H1 (cell line): Measurements from ENCODE around the gene PLEKHG3. TPM values are rescaled to one million over a fixed set of nuclear protein-coding genes. Genes with fewer than 3 reads are reported as not detected.

Experiments
- polyA plus RNA-seq, 7 experiments: library from polyadenylated mRNA; depleted of rRNA in 3 of 7; stranded (reverse) in 5 of 7; unstranded in 2 of 7; fragments of >200 nt in 5 of 7; fragments of 200-250 nt in 2 of 7; gene quantifications; 1 replicate in 5 of 7; 2 replicates in 1 of 7; 4 replicates in 1 of 7; pipeline versions ENCODE4 v1.2.1 to v1.2.3, GENCODE V29; 2011 to 2013; ENCODE audit warnings: missing spikeins in 2 of 7, mixed read lengths in 2 of 7
- total RNA-seq: library from RNA; stranded (reverse); fragmentation: NEBNext Ultra II Directional; extraction: Animal tissue kit (Norgen Biotek cat#: 25700); gene quantifications from 2 replicates; pipeline ENCODE4 v1.2.1, GENCODE V29; 2021
- TF ChIP-seq, protein P1 (sequence below): fragments of 300-600 bp; sonication (generic); IDR thresholded peaks from 2 replicates; pipeline ENCODE4 v1.7.1; 2012; ENCODE audit warnings: low read length, moderate library complexity, mild to moderate bottlenecking, inconsistent platforms; ENCODE audit not compliant: insufficient replicate concordance

PLEKHG3 gene
- total and polyA plus RNA-seq, 2 of the 8 experiments (the other 6 are each of a cell fraction or from before 2014, with no cell fraction given): 43.4 to 90.6 TPM

DNA sequence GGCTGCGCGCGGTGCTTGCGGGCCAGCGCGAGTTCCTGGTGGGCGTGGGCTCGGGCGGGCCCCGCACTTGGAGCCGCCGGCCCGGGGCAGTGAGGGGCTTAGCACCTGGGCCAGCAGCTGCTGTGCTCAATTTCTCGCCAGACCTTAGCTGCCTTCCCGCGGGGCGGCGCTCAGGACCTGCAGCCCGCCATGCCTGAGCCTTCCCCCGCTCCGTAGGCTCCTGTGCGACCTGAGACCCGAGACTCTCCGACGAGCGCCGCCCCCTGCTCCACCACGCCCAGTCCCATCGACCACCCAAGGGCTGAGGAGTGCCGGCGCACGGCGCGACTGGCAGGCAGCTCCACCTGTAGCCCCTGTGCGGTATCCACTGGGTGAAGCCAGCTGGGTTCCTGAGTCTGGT lies 46.0 kb upstream of the PLEKHG3 start (continued):
- TF ChIP-seq, protein P1, sequence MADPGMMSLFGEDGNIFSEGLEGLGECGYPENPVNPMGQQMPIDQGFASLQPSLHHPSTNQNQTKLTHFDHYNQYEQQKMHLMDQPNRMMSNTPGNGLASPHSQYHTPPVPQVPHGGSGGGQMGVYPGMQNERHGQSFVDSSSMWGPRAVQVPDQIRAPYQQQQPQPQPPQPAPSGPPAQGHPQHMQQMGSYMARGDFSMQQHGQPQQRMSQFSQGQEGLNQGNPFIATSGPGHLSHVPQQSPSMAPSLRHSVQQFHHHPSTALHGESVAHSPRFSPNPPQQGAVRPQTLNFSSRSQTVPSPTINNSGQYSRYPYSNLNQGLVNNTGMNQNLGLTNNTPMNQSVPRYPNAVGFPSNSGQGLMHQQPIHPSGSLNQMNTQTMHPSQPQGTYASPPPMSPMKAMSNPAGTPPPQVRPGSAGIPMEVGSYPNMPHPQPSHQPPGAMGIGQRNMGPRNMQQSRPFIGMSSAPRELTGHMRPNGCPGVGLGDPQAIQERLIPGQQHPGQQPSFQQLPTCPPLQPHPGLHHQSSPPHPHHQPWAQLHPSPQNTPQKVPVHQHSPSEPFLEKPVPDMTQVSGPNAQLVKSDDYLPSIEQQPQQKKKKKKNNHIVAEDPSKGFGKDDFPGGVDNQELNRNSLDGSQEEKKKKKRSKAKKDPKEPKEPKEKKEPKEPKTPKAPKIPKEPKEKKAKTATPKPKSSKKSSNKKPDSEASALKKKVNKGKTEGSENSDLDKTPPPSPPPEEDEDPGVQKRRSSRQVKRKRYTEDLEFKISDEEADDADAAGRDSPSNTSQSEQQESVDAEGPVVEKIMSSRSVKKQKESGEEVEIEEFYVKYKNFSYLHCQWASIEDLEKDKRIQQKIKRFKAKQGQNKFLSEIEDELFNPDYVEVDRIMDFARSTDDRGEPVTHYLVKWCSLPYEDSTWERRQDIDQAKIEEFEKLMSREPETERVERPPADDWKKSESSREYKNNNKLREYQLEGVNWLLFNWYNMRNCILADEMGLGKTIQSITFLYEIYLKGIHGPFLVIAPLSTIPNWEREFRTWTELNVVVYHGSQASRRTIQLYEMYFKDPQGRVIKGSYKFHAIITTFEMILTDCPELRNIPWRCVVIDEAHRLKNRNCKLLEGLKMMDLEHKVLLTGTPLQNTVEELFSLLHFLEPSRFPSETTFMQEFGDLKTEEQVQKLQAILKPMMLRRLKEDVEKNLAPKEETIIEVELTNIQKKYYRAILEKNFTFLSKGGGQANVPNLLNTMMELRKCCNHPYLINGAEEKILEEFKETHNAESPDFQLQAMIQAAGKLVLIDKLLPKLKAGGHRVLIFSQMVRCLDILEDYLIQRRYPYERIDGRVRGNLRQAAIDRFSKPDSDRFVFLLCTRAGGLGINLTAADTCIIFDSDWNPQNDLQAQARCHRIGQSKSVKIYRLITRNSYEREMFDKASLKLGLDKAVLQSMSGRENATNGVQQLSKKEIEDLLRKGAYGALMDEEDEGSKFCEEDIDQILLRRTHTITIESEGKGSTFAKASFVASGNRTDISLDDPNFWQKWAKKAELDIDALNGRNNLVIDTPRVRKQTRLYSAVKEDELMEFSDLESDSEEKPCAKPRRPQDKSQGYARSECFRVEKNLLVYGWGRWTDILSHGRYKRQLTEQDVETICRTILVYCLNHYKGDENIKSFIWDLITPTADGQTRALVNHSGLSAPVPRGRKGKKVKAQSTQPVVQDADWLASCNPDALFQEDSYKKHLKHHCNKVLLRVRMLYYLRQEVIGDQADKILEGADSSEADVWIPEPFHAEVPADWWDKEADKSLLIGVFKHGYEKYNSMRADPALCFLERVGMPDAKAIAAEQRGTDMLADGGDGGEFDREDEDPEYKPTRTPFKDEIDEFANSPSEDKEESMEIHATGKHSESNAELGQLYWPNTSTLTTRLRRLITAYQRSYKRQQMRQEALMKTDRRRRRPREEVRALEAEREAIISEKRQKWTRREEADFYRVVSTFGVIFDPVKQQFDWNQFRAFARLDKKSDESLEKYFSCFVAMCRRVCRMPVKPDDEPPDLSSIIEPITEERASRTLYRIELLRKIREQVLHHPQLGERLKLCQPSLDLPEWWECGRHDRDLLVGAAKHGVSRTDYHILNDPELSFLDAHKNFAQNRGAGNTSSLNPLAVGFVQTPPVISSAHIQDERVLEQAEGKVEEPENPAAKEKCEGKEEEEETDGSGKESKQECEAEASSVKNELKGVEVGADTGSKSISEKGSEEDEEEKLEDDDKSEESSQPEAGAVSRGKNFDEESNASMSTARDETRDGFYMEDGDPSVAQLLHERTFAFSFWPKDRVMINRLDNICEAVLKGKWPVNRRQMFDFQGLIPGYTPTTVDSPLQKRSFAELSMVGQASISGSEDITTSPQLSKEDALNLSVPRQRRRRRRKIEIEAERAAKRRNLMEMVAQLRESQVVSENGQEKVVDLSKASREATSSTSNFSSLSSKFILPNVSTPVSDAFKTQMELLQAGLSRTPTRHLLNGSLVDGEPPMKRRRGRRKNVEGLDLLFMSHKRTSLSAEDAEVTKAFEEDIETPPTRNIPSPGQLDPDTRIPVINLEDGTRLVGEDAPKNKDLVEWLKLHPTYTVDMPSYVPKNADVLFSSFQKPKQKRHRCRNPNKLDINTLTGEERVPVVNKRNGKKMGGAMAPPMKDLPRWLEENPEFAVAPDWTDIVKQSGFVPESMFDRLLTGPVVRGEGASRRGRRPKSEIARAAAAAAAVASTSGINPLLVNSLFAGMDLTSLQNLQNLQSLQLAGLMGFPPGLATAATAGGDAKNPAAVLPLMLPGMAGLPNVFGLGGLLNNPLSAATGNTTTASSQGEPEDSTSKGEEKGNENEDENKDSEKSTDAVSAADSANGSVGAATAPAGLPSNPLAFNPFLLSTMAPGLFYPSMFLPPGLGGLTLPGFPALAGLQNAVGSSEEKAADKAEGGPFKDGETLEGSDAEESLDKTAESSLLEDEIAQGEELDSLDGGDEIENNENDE: no peak
